OCI-LY1 (cell line): ENCODE results near the gene AFAP1L1.

Experiments used
- H2AFZ ChIP-seq: fragments of 200-600 bp; sonication (generic), shearing (Covaris generic); 2 replicates; pipeline ENCODE4 v1.6.0; 2014; ENCODE audit warnings: antibody characterized with exemption, mild to moderate bottlenecking, low read length
- H3F3A ChIP-seq: fragments of 200-600 bp; sonication (generic), shearing (Covaris generic); 2 replicates; pipeline ENCODE4 v1.6.0; 2014; ENCODE audit warnings: mild to moderate bottlenecking, antibody characterized with exemption, low read length, moderate library complexity; ENCODE audit not compliant: insufficient read depth
- H3K27ac ChIP-seq: fragments of 200-600 bp; sonication (generic); 2 replicates; pipeline ENCODE4 v1.5.1; 2014; ENCODE audit warnings: low read length, mixed run types, mild to moderate bottlenecking, low read depth; ENCODE audit not compliant: poor library complexity, severe bottlenecking
- H3K27me3 ChIP-seq: fragments of 200-600 bp; sonication (generic); 2 replicates; pipeline ENCODE4 v1.6.0; 2014; ENCODE audit warnings: antibody characterized with exemption, mild to moderate bottlenecking, low read length, moderate library complexity; ENCODE audit not compliant: insufficient read depth
- H3K36me3 ChIP-seq: fragments of 200-600 bp; sonication (generic); 2 replicates; pipeline ENCODE4 v1.6.1; 2014; ENCODE audit warnings: mild to moderate bottlenecking, antibody characterized with exemption, low read length, moderate library complexity, mixed read lengths; ENCODE audit not compliant: insufficient read depth
- H3K4me1 ChIP-seq: fragments of 200-600 bp; sonication (generic); 2 replicates; pipeline ENCODE4 v1.5.1; 2014; ENCODE audit warnings: mild to moderate bottlenecking, low read length, moderate library complexity; ENCODE audit not compliant: insufficient read depth, severe bottlenecking
- H3K4me2 ChIP-seq: fragments of 200-600 bp; sonication (generic), shearing (Covaris generic); 2 replicates; pipeline ENCODE4 v1.6.1; 2014; ENCODE audit warnings: low read length
- H3K4me3 ChIP-seq: fragments of 200-600 bp; sonication (generic); 2 replicates; pipeline ENCODE4 v1.5.1; 2014; ENCODE audit warnings: low read length, low read depth, mild to moderate bottlenecking, mixed read lengths; ENCODE audit not compliant: poor library complexity, severe bottlenecking
- H3K79me2 ChIP-seq: fragments of 200-600 bp; shearing (Covaris generic); 2 replicates; pipeline ENCODE4 v1.6.1; 2016; ENCODE audit warnings: mixed run types, low read length, mixed read lengths; ENCODE audit not compliant: insufficient read depth
- H3K9ac ChIP-seq: fragments of 200-600 bp; sonication (generic), shearing (Covaris generic); 2 replicates; pipeline ENCODE4 v1.6.1; 2014; ENCODE audit warnings: mild to moderate bottlenecking, low read length, mixed read lengths
- H3K9me2 ChIP-seq: fragments of 200-600 bp; sonication (generic), shearing (Covaris generic); 2 replicates; pipeline ENCODE4 v1.6.1; 2014; ENCODE audit warnings: low read depth, mild to moderate bottlenecking, low read length, mixed read lengths
- H3K9me3 ChIP-seq: fragments of 200-600 bp; shearing (Covaris generic); 2 replicates; pipeline ENCODE4 v1.6.1; 2014; ENCODE audit warnings: low read length, mixed read lengths
- H4K20me1 ChIP-seq: fragments of 200-600 bp; sonication (generic), shearing (Covaris generic); 2 replicates; pipeline ENCODE4 v1.6.0; 2016; ENCODE audit warnings: mild to moderate bottlenecking, low read length; ENCODE audit not compliant: insufficient read depth
- EZH2 ChIP-seq: fragments of 200-600 bp; sonication (generic), shearing (Covaris generic); IDR thresholded peaks from 2 replicates; pipeline ENCODE4 v1.8.0; 2017; ENCODE audit warnings: borderline replicate concordance, mixed run types, mild to moderate bottlenecking, antibody characterized with exemption, low read length, moderate library complexity, mixed read lengths
- TF ChIP-seq, protein P1 (sequence below): fragments of 200-600 bp; sonication (generic), shearing (Covaris generic); IDR thresholded peaks from 2 replicates; pipeline ENCODE4 v1.5.1; 2017; ENCODE audit warnings: mild to moderate bottlenecking, antibody characterized with exemption, low read length, moderate library complexity, mixed read lengths

Gene AFAP1L1

DNA sequence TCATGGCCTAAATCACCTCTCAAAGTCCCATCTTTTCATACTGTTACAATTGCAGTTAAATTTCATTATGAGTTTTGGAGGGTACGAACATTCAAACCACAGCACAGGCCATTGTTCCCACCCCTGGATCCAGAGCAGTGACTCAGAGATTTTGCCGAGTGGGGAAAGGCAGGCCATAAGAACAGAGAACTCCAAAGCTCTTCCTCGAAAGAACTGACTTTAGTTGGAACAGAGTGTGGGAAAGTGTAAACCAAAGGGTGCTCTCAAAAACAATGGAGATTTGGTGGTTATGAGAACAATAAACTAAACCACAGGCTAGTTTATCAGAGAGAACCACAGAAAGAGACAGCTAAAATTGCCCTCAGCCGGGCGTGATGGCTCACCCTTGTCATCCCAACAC lies 54.2 kb downstream of the AFAP1L1 start:
- peaks cover 7% of the 10 kb centered on the region; the same call in 1 of the 2 replicates for H3K27me3 ChIP-seq
- no peak overlapping the region for H2AFZ ChIP-seq
- no peaks in the 10 kb centered on the region for H3K9me2 ChIP-seq
- H3F3A ChIP-seq: no peaks in the 10 kb centered on the region
- no peaks in the 10 kb centered on the region for H3K4me1 ChIP-seq
- no peak overlapping the region for H3K4me3 ChIP-seq
- H3K9me3 ChIP-seq: no peaks in the 10 kb centered on the region
- no peaks in the 10 kb centered on the region for H4K20me1 ChIP-seq
- no peak overlapping the region for H3K4me2 ChIP-seq
- H3K27ac ChIP-seq: no peak overlapping the region
- TF ChIP-seq EZH2: no peak
- TF ChIP-seq, protein P1, sequence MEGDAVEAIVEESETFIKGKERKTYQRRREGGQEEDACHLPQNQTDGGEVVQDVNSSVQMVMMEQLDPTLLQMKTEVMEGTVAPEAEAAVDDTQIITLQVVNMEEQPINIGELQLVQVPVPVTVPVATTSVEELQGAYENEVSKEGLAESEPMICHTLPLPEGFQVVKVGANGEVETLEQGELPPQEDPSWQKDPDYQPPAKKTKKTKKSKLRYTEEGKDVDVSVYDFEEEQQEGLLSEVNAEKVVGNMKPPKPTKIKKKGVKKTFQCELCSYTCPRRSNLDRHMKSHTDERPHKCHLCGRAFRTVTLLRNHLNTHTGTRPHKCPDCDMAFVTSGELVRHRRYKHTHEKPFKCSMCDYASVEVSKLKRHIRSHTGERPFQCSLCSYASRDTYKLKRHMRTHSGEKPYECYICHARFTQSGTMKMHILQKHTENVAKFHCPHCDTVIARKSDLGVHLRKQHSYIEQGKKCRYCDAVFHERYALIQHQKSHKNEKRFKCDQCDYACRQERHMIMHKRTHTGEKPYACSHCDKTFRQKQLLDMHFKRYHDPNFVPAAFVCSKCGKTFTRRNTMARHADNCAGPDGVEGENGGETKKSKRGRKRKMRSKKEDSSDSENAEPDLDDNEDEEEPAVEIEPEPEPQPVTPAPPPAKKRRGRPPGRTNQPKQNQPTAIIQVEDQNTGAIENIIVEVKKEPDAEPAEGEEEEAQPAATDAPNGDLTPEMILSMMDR: no peak
- no peak overlapping the region for H3K9ac ChIP-seq
- H3K79me2 ChIP-seq: no peaks in the 10 kb centered on the region
- H3K36me3 ChIP-seq: no peaks in the 10 kb centered on the region

DNA sequence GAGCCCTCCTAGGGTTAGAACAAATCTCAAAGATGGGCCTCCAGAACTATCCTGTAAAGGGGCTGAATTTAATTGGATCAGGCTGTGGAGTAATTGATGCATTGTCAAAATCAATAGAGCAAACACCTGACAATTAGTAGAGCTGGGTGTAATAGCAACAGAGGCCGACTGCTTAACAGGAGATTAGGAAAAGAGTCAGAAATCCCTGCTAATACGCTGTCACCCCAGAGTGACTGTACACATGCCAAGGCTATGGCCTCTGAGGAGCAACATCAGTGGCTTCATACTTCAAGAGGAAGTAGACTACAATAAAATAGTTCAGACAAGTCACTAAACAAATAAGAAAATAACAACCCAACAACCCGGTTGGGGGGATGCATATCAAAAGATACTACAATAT lies 55.0 kb downstream of the AFAP1L1 start:
- Histone ChIP-seq H3K9me3 (no peaks in the 10 kb centered on the region), H3K4me3 (no peak overlapping the region), H3F3A (no peaks in the 10 kb centered on the region), H3K9me2 (no peaks in the 10 kb centered on the region), H3K27me3 (peaks cover 7% of the 10 kb centered on the region; the same call in 1 of the 2 replicates), H2AFZ (no peak overlapping the region), H3K9ac (no peak overlapping the region), H3K4me2 (no peak overlapping the region), H3K4me1 (no peaks in the 10 kb centered on the region), H3K36me3 (no peaks in the 10 kb centered on the region), H3K27ac (no peak overlapping the region), H3K79me2 (no peaks in the 10 kb centered on the region), H4K20me1 (no peaks in the 10 kb centered on the region)
- no peak for TF ChIP-seq EZH2

DNA sequence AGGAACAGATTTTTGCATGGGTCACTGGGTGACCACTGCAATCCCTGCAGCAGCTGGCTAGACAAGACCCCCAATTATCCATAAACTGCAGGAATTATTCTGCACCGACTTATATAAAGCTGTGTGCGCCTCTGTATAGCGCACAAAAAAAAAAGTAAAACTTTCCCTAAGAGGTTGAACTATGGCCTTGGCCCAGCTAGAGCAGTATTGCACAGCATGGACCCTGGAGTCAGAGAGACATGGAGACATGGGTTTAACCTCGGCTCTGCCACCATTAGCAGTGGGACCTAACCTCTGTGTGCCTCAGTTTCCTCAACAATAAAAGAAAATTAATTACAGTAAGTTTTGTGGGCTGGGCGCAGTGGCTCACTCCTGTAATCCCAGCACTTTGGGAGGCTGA lies 56.5 kb downstream of the AFAP1L1 start:
- Histone ChIP-seq H3F3A (no peaks in the 10 kb centered on the region), H3K4me1 (no peaks in the 10 kb centered on the region), H3K36me3 (no peaks in the 10 kb centered on the region), H3K9ac (no peak overlapping the region), H4K20me1 (no peaks in the 10 kb centered on the region), H3K27ac (no peak overlapping the region), H2AFZ (no peak overlapping the region), H3K27me3 (peaks cover 7% of the 10 kb centered on the region; the same call in 1 of the 2 replicates), H3K4me3 (no peak overlapping the region), H3K79me2 (no peaks in the 10 kb centered on the region), H3K9me3 (no peaks in the 10 kb centered on the region), H3K4me2 (no peak overlapping the region), H3K9me2 (no peaks in the 10 kb centered on the region)
- no peak for TF ChIP-seq EZH2
- TF ChIP-seq, protein P1: no peak

DNA sequence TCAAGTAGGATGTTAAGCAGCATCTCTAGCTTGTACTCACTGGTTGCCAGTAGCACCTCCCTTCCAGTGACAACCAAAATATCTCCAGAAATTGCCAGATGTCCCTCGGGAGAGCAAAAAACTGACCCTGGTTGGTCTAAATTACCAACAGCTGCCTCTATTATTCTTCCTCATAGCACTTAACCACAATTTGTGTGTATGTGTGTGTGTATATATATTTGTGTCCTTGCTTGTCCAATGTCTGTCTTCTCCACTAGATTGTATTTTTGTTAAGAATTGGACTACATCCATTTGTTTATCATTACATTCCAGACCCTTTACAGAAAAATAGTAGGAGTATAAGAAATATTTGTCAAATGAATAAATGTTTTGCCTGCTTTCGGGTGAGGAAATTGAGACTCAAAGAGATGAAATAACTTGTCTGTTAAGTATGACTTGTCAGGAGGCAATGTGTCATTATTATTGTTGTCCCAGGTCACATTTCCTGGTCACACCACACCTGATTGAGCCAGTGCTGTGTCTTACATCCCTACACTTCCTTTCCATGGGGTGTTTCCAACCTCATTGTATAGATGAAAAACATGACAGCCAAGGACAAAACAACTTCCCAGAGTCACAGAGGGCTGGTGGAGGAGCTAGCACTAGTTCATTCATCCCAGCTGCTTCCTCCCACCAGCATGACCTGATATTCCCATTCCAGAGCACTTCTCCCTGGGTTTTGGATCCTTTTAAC lies 62.2 kb downstream of the AFAP1L1 start:
- Histone ChIP-seq H3K4me2 (no peak overlapping the region), H2AFZ (no peak overlapping the region), H3K27me3 (0 out of 2 replicates have a peak, but pooled peaks cover 3% of the 10 kb centered on the region), H3K4me1 (no peaks in the 10 kb centered on the region), H3K4me3 (no peak overlapping the region), H3F3A (no peaks in the 10 kb centered on the region), H4K20me1 (no peaks in the 10 kb centered on the region), H3K36me3 (no peaks in the 10 kb centered on the region), H3K27ac (no peak overlapping the region), H3K79me2 (no peaks in the 10 kb centered on the region), H3K9me3 (no peaks in the 10 kb centered on the region), H3K9ac (no peak overlapping the region), H3K9me2 (no peaks in the 10 kb centered on the region)
- no peak for TF ChIP-seq EZH2
- TF ChIP-seq, protein P1: no peak
